ENCODE data around the gene KIAA1217.

- TF ChIP-seq CTCF (IDR thresholded peaks at IDR 0.05) (no peak), POLR2A (IDR thresholded peaks at IDR 0.05) (no peak)
These were observed 83.7 kb downstream of the KIAA1217 start for GRCh38 chr10:24292304-24293293.

All from prostate gland (tissue), 2 donors.